ENCODE measurements around the gene CDK5. TPM values are rescaled to one million over a fixed set of nuclear protein-coding genes. Genes with fewer than 3 reads are reported as not detected.

The CDK5 gene
- total and polyA plus RNA-seq, 4 donors, result 6.8 to 17.3 (median 9.2) TPM

DNA sequence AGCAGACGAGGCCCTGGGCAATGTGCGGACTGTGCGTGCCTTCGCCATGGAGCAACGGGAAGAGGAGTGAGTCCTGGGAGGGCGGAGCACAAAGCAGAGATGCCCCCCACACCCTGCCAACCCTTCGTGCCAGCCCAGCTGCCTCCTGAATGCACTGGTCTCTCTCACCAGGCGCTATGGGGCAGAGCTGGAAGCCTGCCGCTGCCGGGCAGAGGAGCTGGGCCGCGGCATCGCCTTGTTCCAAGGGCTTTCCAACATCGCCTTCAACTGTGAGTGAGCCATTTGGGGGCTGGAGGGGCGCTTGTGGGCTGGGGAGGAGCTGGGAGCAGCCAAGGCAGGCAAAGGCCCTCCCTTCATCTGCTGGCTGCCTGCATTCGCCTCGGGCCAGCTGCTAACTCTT, 21.8 kb downstream of the CDK5 start:
- Histone ChIP-seq H3K36me3 (ENCODE audit: control insufficient read depth in 4 of 4, insufficient read depth in 4 of 4, low read length in 4 of 4) (peaks cover 0 to 33% (median 3%) of the 10 kb centered on the region in 4 donors), H3K9ac (ENCODE audit: insufficient read depth in 1 of 2, low read length in 2 of 2) (no peak overlapping the region), H3K27ac (ENCODE audit: low read depth in 1 of 2, low read length in 1 of 2) (no peak overlapping the region), H3K4me1 (ENCODE audit: control insufficient read depth in 5 of 5, insufficient read depth in 5 of 5, low read length in 5 of 5) (peaks cover 0 to 8% (median 0%) of the 10 kb centered on the region in 5 donors), H3K4me3 (no peak overlapping the region), H3K27me3 (ENCODE audit: control insufficient read depth in 3 of 3, insufficient read depth in 3 of 3, low read length in 2 of 3) (no peaks in the 10 kb centered on the region), H3K9me3 (ENCODE audit: control insufficient read depth in 4 of 4, insufficient read depth in 3 of 4, low read length in 3 of 4) (no peaks in the 10 kb centered on the region)
- ATAC-seq (ENCODE audit: insufficient read depth, low FRiP score), result no peak
- TF ChIP-seq, protein P1, sequence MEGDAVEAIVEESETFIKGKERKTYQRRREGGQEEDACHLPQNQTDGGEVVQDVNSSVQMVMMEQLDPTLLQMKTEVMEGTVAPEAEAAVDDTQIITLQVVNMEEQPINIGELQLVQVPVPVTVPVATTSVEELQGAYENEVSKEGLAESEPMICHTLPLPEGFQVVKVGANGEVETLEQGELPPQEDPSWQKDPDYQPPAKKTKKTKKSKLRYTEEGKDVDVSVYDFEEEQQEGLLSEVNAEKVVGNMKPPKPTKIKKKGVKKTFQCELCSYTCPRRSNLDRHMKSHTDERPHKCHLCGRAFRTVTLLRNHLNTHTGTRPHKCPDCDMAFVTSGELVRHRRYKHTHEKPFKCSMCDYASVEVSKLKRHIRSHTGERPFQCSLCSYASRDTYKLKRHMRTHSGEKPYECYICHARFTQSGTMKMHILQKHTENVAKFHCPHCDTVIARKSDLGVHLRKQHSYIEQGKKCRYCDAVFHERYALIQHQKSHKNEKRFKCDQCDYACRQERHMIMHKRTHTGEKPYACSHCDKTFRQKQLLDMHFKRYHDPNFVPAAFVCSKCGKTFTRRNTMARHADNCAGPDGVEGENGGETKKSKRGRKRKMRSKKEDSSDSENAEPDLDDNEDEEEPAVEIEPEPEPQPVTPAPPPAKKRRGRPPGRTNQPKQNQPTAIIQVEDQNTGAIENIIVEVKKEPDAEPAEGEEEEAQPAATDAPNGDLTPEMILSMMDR (IDR thresholded peaks at IDR 0.05; ENCODE audit: control extremely low read depth, extremely low read depth), result no peak
- 94 to 95% methylated on average over 17 of the region's 17 CpGs for WGBS, 2 donors
- DNase-seq, result no peak

DNA sequence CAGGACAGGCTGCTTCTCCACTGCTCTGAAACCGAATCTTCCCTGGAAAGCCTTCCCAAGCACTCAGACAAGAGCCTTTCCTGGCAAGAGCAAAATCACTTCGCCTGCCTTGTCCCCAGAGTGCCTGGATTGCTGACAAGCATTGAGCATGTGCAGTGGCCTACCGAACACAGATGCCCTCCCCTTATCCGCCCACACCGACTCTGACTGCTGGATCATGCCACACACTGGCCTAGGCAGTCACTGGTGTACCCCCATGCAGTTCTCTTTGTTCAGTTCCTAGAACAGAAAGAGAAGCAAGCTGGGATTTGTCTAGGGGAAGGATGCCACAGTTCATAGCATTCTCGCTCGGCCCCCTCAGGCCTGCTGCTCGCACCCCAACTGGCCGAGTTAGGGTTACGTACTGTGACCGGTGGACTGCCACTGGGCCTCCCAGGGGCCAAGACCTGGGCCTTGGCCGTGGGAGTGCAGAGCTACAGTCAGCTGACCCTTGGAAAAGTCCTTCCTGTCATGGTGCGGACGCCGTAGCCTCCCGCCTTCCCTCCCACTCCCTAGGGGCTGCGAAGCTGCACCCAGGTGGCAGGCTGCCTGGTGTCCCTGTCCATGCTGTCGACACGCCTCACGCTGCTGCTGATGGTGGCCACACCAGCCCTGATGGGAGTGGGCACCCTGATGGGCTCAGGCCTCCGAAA, 22.5 kb downstream of the CDK5 start:
- H3K27ac ChIP-seq (ENCODE audit: low read depth in 1 of 2, low read length in 1 of 2), result no peak overlapping the region
- H3K36me3 ChIP-seq (ENCODE audit: control insufficient read depth in 4 of 4, insufficient read depth in 4 of 4, low read length in 4 of 4), result peaks cover 0 to 33% (median 3%) of the 10 kb centered on the region in 4 donors
- 92 to 94% methylated on average over 19 to 21 of the region's 21 CpGs for WGBS, 2 donors
- H3K27me3 ChIP-seq (ENCODE audit: control insufficient read depth in 3 of 3, insufficient read depth in 3 of 3, low read length in 2 of 3), result no peaks in the 10 kb centered on the region
- DNase-seq (no peak), ATAC-seq (ENCODE audit: insufficient read depth, low FRiP score) (no peak)
- H3K9me3 ChIP-seq (ENCODE audit: control insufficient read depth in 4 of 4, insufficient read depth in 3 of 4, low read length in 3 of 4), result no peaks in the 10 kb centered on the region
- H3K4me3 ChIP-seq, result no peak overlapping the region
- peaks cover 0 to 8% (median 0%) of the 10 kb centered on the region in 5 donors for H3K4me1 ChIP-seq (ENCODE audit: control insufficient read depth in 5 of 5, insufficient read depth in 5 of 5, low read length in 5 of 5)
- TF ChIP-seq, protein P1 (IDR thresholded peaks at IDR 0.05; ENCODE audit: control extremely low read depth, extremely low read depth), result no peak
- H3K9ac ChIP-seq (ENCODE audit: insufficient read depth in 1 of 2, low read length in 2 of 2), result no peak overlapping the region

DNA sequence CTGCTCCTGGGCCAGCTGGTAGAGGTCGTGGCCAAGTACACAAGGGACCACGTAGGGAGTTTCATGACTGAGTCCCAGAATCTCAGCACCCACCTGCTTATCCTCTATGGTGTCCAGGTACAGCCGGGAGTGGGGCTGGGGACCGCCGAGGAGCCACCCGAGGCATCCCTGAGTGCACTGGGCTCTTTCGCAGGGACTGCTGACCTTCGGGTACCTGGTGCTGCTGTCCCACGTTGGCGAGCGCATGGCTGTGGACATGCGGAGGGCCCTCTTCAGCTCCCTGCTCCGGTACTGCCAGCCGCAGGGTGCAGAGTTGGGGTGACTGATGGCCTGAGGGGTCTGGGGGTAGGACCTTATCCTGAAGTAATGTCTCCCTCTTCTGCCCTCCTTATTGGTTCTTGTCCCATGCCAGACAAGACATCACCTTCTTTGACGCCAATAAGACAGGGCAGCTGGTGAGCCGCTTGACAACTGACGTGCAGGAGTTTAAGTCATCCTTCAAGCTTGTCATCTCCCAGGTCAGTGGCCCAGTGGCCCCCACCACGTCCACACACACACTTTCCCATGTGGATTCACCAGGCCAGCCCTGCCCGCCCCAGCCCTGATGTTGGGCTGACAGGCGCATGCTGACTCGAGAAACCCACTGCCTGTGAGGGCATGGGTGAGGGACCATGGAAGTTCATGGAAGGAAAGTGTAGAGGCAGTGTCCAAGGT, 23.2 kb downstream of the CDK5 start:
- H3K4me3 ChIP-seq, result no peak overlapping the region
- TF ChIP-seq, protein P1 (IDR thresholded peaks at IDR 0.05; ENCODE audit: control extremely low read depth, extremely low read depth), result no peak
- no peak overlapping the region for H3K27ac ChIP-seq (ENCODE audit: low read depth in 1 of 2, low read length in 1 of 2)
- H3K9ac ChIP-seq (ENCODE audit: insufficient read depth in 1 of 2, low read length in 2 of 2), result no peak overlapping the region
- H3K27me3 ChIP-seq (ENCODE audit: control insufficient read depth in 3 of 3, insufficient read depth in 3 of 3, low read length in 2 of 3), result no peaks in the 10 kb centered on the region
- 94 to 95% methylated on average over 21 of the region's 21 CpGs for WGBS, 2 donors
- no peaks in the 10 kb centered on the region for H3K9me3 ChIP-seq (ENCODE audit: control insufficient read depth in 4 of 4, insufficient read depth in 3 of 4, low read length in 3 of 4)
- peaks cover 0 to 33% (median 3%) of the 10 kb centered on the region in 4 donors for H3K36me3 ChIP-seq (ENCODE audit: control insufficient read depth in 4 of 4, insufficient read depth in 4 of 4, low read length in 4 of 4)
- DNase-seq (no peak), ATAC-seq (ENCODE audit: insufficient read depth, low FRiP score) (no peak)
- peaks cover 0 to 7% (median 0%) of the 10 kb centered on the region in 5 donors for H3K4me1 ChIP-seq (ENCODE audit: control insufficient read depth in 5 of 5, insufficient read depth in 5 of 5, low read length in 5 of 5)

All from lung (tissue), 12 donors.